ENCODE measurements around the gene C19orf38.

Gene C19orf38

GRCh38 chr19:10913716-10914340 is 65.6 kb downstream of the C19orf38 start:
- no peak for DNase-seq

GRCh38 chr19:10915130-10916091 is 67.2 kb downstream of the C19orf38 start:
- no peak for DNase-seq

GRCh38 chr19:10916602-10917001 is 68.4 kb downstream of the C19orf38 start:
- no peak for DNase-seq

GRCh38 chr19:10918359-10918758 is 70.1 kb downstream of the C19orf38 start:
- DNase-seq, result no peak
